Hair follicular keratinocyte (primary cell): ENCODE results near the gene OR6C4. TPM values are rescaled to one million over a fixed set of nuclear protein-coding genes. Genes with fewer than 3 reads are reported as not detected.

Experiments
- total RNA-seq: library from RNA; depleted of rRNA; stranded (reverse); fragments of >200 nt; gene quantifications from 2 replicates; pipeline ENCODE4 v1.2.3, GENCODE V29; 2015

The OR6C4 gene
- total RNA-seq = not detected in 2 replicates

DNA sequence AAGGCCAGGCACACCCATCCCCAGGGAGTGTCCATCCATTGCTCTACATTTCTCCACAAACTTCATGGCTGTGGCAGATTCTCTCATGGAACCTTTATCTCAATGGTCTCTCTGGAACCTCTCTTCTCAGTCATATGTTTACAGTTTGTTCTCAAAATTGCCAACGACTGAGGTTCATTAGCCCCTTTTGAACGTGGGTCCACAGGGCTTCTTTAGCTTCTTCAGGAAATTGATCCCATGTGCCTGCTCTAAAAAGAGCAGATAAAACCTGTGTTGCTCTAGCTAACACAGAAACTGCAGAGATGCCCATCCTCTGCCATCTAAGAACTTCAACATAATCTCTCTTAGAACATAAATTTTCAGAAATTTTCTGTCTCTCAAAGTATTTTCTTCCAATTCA lies at the start of gene OR6C4:
OR6C4 (plus strand) TSS at position 301 of the 400 bp plus-strand sequence. CDS start 1,625 bp downstream, outside the sequence.

GRCh38 chr12:55572168-55572567 lies 22.8 kb downstream of the OR6C4 start, which contains the start of gene OR2AP1:
Gene OR2AP1 (plus strand): TSS chr12:55572468. CDS start chr12:55574415, 1,947 bp downstream.

Other genes starting within 250 kb of the OR6C4 start
- not detected in 2 replicates for gene OR6C1, start 235.3 kb upstream of the OR6C4 start, total RNA-seq
- not detected in 2 replicates for gene OR6C3, start 218.9 kb upstream of the OR6C4 start, total RNA-seq
- not detected in 2 replicates for gene OR6C75, start 186.6 kb upstream of the OR6C4 start, total RNA-seq
- gene OR6C65, start 149.1 kb upstream of the OR6C4 start, total RNA-seq = not detected in 2 replicates
- gene OR6C76, start 123.3 kb upstream of the OR6C4 start, total RNA-seq = not detected in 2 replicates
- gene OR6C2, start 105.5 kb upstream of the OR6C4 start, total RNA-seq = not detected in 2 replicates
- gene OR6C70, start 79.5 kb upstream of the OR6C4 start, total RNA-seq = not detected in 2 replicates
- not detected in 2 replicates for gene OR6C68, start 57.2 kb upstream of the OR6C4 start, total RNA-seq
- not detected in 2 replicates for gene OR2AP1, start 22.9 kb downstream of the OR6C4 start, total RNA-seq
- gene OR10P1, start 87.3 kb downstream of the OR6C4 start, total RNA-seq = not detected in 2 replicates
- 0.08 TPM in 2 replicates for gene ITGA7, start 158.3 kb downstream of the OR6C4 start, total RNA-seq
- gene BLOC1S1, start 166.4 kb downstream of the OR6C4 start, total RNA-seq = 88.8 and 102 TPM in 2 replicates
- gene RDH5, start 170.8 kb downstream of the OR6C4 start, total RNA-seq = 2.2 TPM in 1 of 2 replicates, not detected in the other
- gene CD63, start 179.4 kb downstream of the OR6C4 start, total RNA-seq = 448 and 661 TPM in 2 replicates
- gene GDF11, start 193.5 kb downstream of the OR6C4 start, total RNA-seq = 3.0 and 3.8 TPM in 2 replicates